ENCODE data around the gene CACNA1B. TPM values are rescaled to one million over a fixed set of nuclear protein-coding genes. Genes with fewer than 3 reads are reported as not detected.
A peak's percentile ranks its signal among the peaks of the same experiment; 100 is the strongest.
"Not testable (repeated sequence)": the region's sequence is repeated elsewhere in the genome, so short reads cannot be mapped to it uniquely, and the experiment has no call there.

Gene CACNA1B
- total RNA-seq, 1 experiment from 2014 or later: not detected

GRCh38 chr9:138085568-138085967 lies 208.0 kb downstream of the CACNA1B start:
- Histone ChIP-seq H3K36me3 (no peaks in the 10 kb centered on the region), H3K27me3 (peaks cover 3% of the 10 kb centered on the region), H3K9me3 (no peaks in the 10 kb centered on the region), H3K4me3 (no peak overlapping the region)
- no peak for DNase-seq

- not testable (repeated sequence) for H3K27me3 ChIP-seq, H3K9me3 ChIP-seq, DNase-seq, H3K4me3 ChIP-seq, H3K36me3 ChIP-seq
These were observed 214.5 kb downstream of the CACNA1B start for GRCh38 chr9:138092057-138092456.

- Histone ChIP-seq H3K4me3 (no peak overlapping the region), H3K36me3 (no peaks in the 10 kb centered on the region), H3K9me3 (no peaks in the 10 kb centered on the region), H3K27me3 (peaks cover 3% of the 10 kb centered on the region)
- DNase-seq: no peak
These were observed 216.4 kb downstream of the CACNA1B start for GRCh38 chr9:138094028-138094427.

DNA sequence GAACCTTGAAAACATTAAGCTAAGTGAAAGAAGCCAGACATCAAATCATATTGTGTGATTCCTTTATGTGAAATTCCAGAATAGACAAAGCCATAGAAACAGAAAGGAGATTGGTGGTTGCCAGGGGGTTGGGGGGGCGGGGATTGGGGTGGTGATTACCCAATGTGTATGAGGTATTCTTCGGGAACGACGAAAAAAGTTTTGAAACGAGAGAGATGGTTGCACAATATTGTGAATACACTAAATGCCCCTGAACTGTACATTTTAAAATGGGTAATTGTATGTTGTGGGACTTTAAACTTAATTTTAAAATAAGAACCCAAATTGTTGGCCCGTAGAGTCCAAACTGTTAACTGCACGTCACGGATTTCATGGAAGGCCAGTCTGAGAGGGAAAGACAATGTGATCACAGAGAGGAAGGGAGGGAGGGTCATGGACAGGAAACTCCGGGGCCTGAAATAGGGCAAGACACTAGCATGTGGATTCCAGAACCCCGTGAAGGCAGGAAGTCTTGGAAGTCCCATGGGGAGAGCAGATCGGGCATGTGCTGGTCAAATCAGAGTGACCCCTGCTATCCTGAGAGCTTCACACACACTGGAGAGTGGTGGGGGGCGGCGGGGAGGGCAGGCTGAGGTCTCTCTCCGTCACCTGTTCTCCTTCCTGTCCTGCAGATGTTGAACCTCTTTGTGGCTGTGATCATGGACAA lies 218.4 kb downstream of the CACNA1B start:
- H3K9me3 ChIP-seq: no peaks in the 10 kb centered on the region
- no peak for DNase-seq

GRCh38 chr9:138096519-138096845 lies 218.9 kb downstream of the CACNA1B start:
- no peak for DNase-seq
- Histone ChIP-seq H3K4me3 (no peak overlapping the region), H3K9me3 (no peaks in the 10 kb centered on the region), H3K36me3 (no peaks in the 10 kb centered on the region), H3K27me3 (no peaks in the 10 kb centered on the region)

More for the DNA sequence above, 218.4 kb downstream of the CACNA1B start:
- H3K27me3 ChIP-seq: no peaks in the 10 kb centered on the region
- H3K36me3 ChIP-seq: no peaks in the 10 kb centered on the region
- H3K4me3 ChIP-seq: no peak overlapping the region

DNA sequence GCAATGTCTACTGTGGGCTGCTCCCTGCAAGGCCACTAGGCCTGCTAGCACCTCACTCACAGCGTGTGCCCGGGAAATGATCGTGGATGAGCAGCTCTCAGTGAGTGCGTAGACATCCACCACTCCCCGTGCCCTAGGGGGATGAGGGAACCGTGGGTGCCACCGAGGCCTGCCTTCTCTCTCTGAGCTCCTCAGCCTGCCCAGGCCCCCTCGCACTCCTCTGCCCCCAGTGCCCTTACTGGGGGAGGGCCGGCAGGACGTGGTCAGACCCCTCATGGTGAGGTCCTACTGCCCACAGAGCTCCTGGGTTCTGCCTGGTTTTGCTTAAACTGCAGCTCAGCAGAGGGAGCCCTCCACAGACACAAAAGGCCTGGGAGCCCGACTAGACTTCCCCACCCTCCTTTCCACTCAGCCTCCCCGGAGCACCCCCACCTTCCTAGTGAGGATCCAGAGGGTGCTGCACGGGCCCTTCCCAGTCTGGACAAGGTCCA lies 220.0 kb downstream of the CACNA1B start:
- no peaks in the 10 kb centered on the region for H3K9me3 ChIP-seq
- no peaks in the 10 kb centered on the region for H3K36me3 ChIP-seq
- DNase-seq: no peak
- H3K4me3 ChIP-seq: no peak overlapping the region
- H3K27me3 ChIP-seq: no peaks in the 10 kb centered on the region

GRCh38 chr9:138098116-138098907 lies 220.7 kb downstream of the CACNA1B start:
- H3K27me3 ChIP-seq: no peaks in the 10 kb centered on the region
- DNase-seq: no peak
- H3K9me3 ChIP-seq: no peaks in the 10 kb centered on the region
- no peaks in the 10 kb centered on the region for H3K36me3 ChIP-seq
- H3K4me3 ChIP-seq: no peak overlapping the region

DNA sequence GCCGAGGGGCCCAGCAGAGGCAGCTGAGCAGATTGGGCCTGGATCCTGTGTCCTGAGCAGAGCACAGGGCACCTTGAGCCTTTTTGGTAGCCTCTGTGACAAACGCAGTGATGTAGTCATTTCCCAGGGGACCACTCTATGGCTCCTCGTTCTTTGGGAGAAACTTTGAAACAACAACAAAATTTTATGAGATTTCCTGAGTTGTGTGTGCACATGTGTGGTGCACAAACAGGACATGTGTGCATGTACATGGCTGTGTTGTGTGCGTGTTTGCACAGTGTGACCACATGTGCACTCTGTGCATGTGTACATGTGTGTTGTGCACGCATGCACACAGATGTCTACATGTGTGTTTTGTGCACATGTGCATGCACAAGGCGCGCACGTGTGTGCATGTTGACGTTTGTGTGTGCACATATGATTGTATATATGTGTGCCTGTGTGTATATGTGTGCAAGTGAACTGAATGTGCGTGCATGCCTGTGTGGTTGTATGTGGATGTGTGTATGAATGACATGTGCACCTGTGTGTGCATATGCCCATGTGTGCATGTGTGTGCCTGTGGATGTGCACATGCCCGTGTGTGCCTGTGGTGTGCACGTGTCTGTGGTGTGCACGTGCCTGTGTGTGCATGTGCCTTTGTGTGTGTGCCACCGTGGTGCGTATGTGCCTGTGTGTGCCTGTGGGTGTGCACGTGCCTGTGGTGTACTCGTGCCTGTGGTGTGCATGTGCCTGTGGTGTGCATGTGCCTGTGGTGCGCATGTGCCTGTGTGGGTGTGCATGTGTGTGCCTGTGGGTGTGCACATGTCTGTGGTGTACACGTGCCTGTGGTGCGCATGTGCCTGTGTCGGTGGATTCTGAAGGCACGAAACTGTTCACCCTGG lies 221.6 kb downstream of the CACNA1B start:
- no peak for DNase-seq
- no peaks in the 10 kb centered on the region for H3K9me3 ChIP-seq

DNA sequence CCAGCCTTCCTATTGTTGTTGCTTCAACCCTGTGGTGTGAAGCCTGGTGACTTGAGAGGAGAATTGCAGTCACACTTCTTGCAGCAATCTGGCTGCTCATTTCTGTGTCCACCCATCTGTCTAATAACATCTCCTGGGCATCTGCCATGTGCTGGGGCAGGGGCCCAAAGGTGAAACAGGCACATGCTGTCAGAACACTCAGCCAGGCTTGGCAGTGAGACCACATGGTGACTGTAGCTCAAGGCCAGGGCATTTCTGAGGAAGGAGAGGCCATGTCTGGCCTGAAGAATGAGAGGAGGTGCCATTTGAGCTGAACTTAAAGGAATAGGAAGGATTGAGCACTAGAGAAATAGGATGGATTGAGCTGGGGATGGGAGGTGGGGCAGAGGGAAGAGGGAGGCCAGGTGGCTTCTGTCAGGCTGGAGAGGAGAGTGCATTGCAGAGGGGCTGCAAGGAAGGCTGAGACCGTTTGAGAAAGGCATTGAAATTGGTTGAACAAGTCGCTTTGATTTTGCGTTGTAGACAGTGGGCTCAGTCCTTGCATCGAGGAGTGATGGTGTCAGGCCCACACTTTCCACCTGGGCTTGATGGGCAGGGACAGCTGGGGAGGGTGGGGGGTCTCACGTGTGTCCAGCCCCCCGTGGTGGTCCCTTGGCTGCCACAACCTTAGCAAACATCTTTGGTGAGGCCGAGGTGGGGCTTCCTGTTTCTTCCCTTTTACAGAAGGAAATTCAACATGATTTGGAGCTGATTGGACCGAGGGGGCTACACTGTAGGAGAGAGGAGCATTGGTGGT lies 222.4 kb downstream of the CACNA1B start:
- Histone ChIP-seq H3K36me3 (no peaks in the 10 kb centered on the region), H3K9me3 (no peaks in the 10 kb centered on the region), H3K4me3 (no peak overlapping the region), H3K27me3 (no peaks in the 10 kb centered on the region)
- DNase-seq: peak; percentile 9

More for the DNA sequence above, 221.6 kb downstream of the CACNA1B start:
- Histone ChIP-seq H3K27me3 (no peaks in the 10 kb centered on the region), H3K36me3 (no peaks in the 10 kb centered on the region), H3K4me3 (no peak overlapping the region)

DNA sequence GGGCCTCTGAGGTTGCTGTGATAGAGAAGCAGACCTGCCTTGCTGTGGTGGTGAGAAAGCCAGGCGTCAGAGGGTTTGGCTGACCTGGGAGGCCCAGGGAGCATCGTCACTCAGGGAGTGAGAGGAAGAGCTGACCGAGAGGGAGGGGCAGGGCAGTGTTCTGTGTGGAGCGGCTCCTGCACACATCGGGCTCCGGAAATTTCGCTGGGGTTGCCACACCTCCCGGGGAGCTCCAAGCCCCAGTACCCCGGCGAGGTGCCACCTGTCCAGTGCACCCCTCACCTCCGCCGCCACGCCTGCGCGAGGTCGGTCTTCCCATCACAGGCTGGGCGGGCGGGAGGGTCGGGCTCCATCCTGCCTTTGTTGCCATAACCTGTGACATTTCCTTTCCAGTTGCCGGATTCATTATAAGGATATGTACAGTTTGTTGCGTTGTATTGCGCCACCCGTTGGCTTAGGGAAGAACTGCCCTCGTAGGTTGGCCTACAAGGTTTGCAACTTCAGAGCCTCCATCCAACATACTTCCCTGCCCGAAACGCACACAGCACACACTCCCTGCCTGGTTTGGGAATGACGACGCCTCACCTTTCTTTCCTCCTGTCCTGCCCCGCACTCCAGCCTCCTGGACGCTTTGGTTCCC lies 223.2 kb downstream of the CACNA1B start:
- H3K4me3 ChIP-seq: no peak overlapping the region
- no peaks in the 10 kb centered on the region for H3K36me3 ChIP-seq
- H3K9me3 ChIP-seq: no peaks in the 10 kb centered on the region
- H3K27me3 ChIP-seq: no peaks in the 10 kb centered on the region
- no peak for DNase-seq

DNA sequence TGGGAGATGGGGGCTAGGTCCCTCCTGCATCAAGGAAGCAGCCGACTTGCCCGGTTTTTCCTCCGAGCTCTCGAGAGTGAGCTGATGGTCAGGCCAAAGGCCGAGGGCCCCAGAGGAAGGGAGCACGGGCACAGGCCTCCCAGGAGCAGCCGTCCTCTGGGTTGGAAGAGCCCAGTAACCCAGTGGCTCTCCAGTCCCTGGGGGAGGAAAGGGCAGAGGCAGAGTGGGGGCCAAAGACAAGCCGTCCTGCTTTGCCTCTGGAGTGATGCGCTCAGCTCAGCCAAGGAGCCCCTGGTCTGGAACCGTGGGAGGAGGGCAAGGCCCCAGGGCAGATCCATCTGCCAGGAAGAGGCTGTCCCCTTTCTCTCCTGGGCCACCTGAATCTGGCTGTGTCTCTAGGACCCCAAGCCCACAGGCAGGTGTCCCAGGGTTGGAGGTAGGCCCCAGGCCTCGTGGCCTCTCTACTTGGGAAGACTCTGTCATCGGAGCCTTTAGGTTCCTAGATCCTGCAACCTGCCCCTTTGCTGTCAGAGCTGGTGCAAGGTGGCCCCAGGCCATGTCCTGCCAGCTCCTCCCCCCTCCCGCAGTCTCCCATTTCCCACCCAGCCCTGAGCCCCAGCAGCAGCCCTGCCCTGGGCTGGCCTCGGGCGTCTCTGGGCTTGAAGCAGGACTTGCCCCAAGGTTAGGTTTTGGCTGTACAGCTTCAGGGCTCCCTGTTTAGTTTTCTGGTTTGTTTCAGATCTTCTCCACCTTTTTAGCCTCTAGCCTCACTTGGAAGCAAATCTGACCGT lies 224.1 kb downstream of the CACNA1B start:
- Histone ChIP-seq H3K36me3 (no peaks in the 10 kb centered on the region), H3K4me3 (no peak overlapping the region), H3K9me3 (no peaks in the 10 kb centered on the region), H3K27me3 (no peaks in the 10 kb centered on the region)
- no peak for DNase-seq

- H3K27me3 ChIP-seq: no peaks in the 10 kb centered on the region
- H3K9me3 ChIP-seq: no peaks in the 10 kb centered on the region
- H3K4me3 ChIP-seq: no peak overlapping the region
- no peak for DNase-seq
- H3K36me3 ChIP-seq: no peaks in the 10 kb centered on the region
These were observed 224.9 kb downstream of the CACNA1B start for GRCh38 chr9:138102246-138103051.

GRCh38 chr9:138103111-138103848 lies 225.7 kb downstream of the CACNA1B start:
- no peak overlapping the region for H3K4me3 ChIP-seq
- no peaks in the 10 kb centered on the region for H3K27me3 ChIP-seq
- DNase-seq: no peak
- no peaks in the 10 kb centered on the region for H3K9me3 ChIP-seq
- no peaks in the 10 kb centered on the region for H3K36me3 ChIP-seq

DNA sequence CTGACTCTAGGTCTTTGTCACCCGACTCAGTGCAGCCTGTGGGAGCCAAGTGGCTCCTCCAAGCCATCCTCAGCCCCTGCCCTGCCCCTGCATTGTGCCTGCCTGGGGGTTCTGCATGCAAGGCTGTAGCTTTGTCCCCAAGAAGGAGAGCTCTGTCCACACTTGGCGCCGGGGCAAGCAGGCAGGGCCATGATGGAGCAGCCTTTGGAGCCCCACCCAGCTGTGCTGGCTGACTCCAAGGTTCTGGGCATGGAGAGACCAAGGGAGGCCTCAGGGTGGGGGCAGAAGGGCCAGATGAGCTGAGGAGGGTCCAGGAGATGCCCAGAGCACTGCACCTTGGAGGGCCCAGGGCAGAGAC lies 226.2 kb downstream of the CACNA1B start:
- no peaks in the 10 kb centered on the region for H3K27me3 ChIP-seq
- no peak overlapping the region for H3K4me3 ChIP-seq
- H3K9me3 ChIP-seq: no peaks in the 10 kb centered on the region
- no peak for DNase-seq
- H3K36me3 ChIP-seq: no peaks in the 10 kb centered on the region
